Endodermal cell (in vitro differentiated cells): ENCODE measurements around the gene CBLL1. TPM values are rescaled to one million over a fixed set of nuclear protein-coding genes. Genes with fewer than 3 reads are reported as not detected.

Source experiments
- DNase-seq: peaks from one replicate; pipeline ENCODE4 v3.0.0-alpha.2; 2017
- H3K27ac ChIP-seq: 2 replicates; pipeline ENCODE4 v1.5.1; 2013; ENCODE audit warnings: mild to moderate bottlenecking, low read depth, low read length, moderate library complexity
- H3K27me3 ChIP-seq: 2 replicates; pipeline ENCODE4 v1.6.1; 2013; ENCODE audit warnings: mild to moderate bottlenecking, low read length, moderate library complexity; ENCODE audit not compliant: insufficient read depth, control insufficient read depth, poor library complexity, severe bottlenecking
- H3K36me3 ChIP-seq: 2 replicates; pipeline ENCODE4 v1.7.0; 2013; ENCODE audit warnings: mild to moderate bottlenecking, low read length, moderate library complexity; ENCODE audit not compliant: control insufficient read depth, insufficient read depth
- H3K4me1 ChIP-seq: one replicate; pipeline ENCODE4 v1.7.0; 2013; ENCODE audit warnings: low read length; ENCODE audit not compliant: control insufficient read depth, insufficient read depth
- H3K4me3 ChIP-seq: 2 replicates; pipeline ENCODE4 v1.5.1; 2013; ENCODE audit warnings: mild to moderate bottlenecking, low read length, moderate library complexity
- H3K9ac ChIP-seq: 2 replicates; pipeline ENCODE4 v1.6.1; 2013; ENCODE audit warnings: mild to moderate bottlenecking, low read length, moderate library complexity; ENCODE audit not compliant: poor library complexity, severe bottlenecking; ENCODE audit errors: extremely low read depth
- H3K9me3 ChIP-seq: 2 replicates; pipeline ENCODE4 v1.6.1; 2013; ENCODE audit warnings: mild to moderate bottlenecking, low read length, moderate library complexity; ENCODE audit not compliant: control insufficient read depth
- H3K27ac Mint-ChIP-seq: 2 replicates; pipeline ENCODE4 v1.8.0; 2020; ENCODE audit warnings: mixed read lengths
- H3K27me3 Mint-ChIP-seq: 2 replicates; pipeline ENCODE4 v1.8.0; 2021; ENCODE audit warnings: mild to moderate bottlenecking, mixed read lengths; ENCODE audit not compliant: insufficient read depth
- H3K36me3 Mint-ChIP-seq: 2 replicates; pipeline ENCODE4 v1.8.0; 2020; ENCODE audit warnings: low read depth, mixed read lengths
- H3K4me1 Mint-ChIP-seq: 2 replicates; pipeline ENCODE4 v1.8.0; 2020; ENCODE audit warnings: mixed read lengths
- H3K4me3 Mint-ChIP-seq: 2 replicates; pipeline ENCODE4 v1.8.0; 2020; ENCODE audit warnings: mild to moderate bottlenecking, moderate library complexity, mixed read lengths
- H3K9me3 Mint-ChIP-seq: 2 replicates; pipeline ENCODE4 v1.8.0; 2020; ENCODE audit warnings: mild to moderate bottlenecking, mixed read lengths
- WGBS, 2 experiments: methylation state at CpG; one replicate each; pipeline versions ENCODE4 v1.1.5 to v1.1.7; 2013; ENCODE audit warnings: missing lambda C conversion rate in 2 of 2, mixed read lengths in 1 of 2; ENCODE audit not compliant: insufficient coverage in 1 of 2, insufficient read length in 1 of 2; 5-methylcytosine and 5-hydroxymethylcytosine counted together
- total RNA-seq, 2 donors: library from RNA; stranded (reverse); fragmentation: NEBNext Ultra II Directional in 1 of 2; extraction: Animal tissue kit (Norgen Biotek cat#: 25700) in 1 of 2; gene quantifications; 2 replicates in 1 of 2; 3 replicates in 1 of 2; pipeline ENCODE4 v1.2.1, GENCODE V29; 2021
- TF ChIP-seq, protein P1 (sequence below): fragments of 200-600 bp; sonication (generic); conservative IDR thresholded peaks from 2 replicates; pipeline ENCODE4 v1.5.0; 2021; ENCODE audit warnings: antibody characterized with exemption, mild to moderate bottlenecking

Gene CBLL1
- total RNA-seq, 2 donors from 2014 or later, result 33.3 to 34.7 TPM

DNA sequence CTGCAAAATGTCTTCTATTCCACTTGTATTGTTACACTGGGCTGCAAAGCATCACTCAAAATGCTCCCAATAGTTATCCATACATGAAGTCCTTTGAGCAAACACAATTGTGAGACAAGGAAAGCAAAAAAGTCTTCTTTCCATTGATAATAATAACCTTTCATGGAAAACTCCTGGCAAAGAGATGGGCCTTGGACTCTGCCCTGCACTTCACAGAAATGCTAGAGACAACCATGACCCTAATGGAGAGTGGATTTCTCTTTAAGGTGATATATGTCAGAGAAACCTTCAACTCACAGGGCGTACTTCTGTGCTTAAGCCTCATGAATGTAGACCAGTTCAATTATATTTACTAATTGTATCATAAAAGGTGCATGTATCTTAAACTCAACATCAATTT is 39.7 kb downstream of the CBLL1 start:
- Mint-ChIP-seq H3K4me3 (no peak overlapping the region), H3K9me3 (no peaks in the 10 kb centered on the region), H3K27ac (no peak overlapping the region), H3K27me3 (no peaks in the 10 kb centered on the region), H3K36me3 (no peaks in the 10 kb centered on the region), H3K4me1 (peaks cover 12% of the 10 kb centered on the region)
- WGBS, 2 experiments, result no CpG with 5 or more reads among the region's 1 CpG
- H3K4me1 ChIP-seq, result no peaks in the 10 kb centered on the region
- no peaks in the 10 kb centered on the region for H3K27me3 ChIP-seq
- H3K9ac ChIP-seq, result no peak overlapping the region
- H3K4me3 ChIP-seq, result no peak overlapping the region
- no peak for DNase-seq
- H3K9me3 ChIP-seq, result no peaks in the 10 kb centered on the region
- no peaks in the 10 kb centered on the region for H3K36me3 ChIP-seq
- H3K27ac ChIP-seq, result no peak overlapping the region
- TF ChIP-seq, protein P1, sequence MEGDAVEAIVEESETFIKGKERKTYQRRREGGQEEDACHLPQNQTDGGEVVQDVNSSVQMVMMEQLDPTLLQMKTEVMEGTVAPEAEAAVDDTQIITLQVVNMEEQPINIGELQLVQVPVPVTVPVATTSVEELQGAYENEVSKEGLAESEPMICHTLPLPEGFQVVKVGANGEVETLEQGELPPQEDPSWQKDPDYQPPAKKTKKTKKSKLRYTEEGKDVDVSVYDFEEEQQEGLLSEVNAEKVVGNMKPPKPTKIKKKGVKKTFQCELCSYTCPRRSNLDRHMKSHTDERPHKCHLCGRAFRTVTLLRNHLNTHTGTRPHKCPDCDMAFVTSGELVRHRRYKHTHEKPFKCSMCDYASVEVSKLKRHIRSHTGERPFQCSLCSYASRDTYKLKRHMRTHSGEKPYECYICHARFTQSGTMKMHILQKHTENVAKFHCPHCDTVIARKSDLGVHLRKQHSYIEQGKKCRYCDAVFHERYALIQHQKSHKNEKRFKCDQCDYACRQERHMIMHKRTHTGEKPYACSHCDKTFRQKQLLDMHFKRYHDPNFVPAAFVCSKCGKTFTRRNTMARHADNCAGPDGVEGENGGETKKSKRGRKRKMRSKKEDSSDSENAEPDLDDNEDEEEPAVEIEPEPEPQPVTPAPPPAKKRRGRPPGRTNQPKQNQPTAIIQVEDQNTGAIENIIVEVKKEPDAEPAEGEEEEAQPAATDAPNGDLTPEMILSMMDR, result no peak

DNA sequence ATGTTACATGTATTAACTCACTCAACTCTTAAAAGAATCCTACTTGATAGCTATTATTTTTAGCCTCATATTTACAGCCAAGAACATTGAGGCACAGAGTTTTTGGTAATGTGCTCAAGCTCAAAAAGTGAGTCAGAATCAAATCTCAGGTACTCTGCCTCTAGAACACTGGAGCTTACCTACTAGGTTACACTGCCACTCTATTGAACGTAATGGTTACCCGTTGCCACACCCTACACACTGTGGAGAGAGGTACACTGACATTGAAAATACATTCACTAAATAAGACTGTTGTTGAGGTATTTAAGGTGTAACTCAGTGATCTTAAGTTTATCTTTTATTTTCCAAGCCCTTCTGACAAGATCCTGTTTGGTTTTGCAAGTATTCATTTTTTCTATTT is 41.2 kb downstream of the CBLL1 start:
- TF ChIP-seq, protein P1, result no peak
- no peak for DNase-seq
- Mint-ChIP-seq H3K9me3 (no peaks in the 10 kb centered on the region), H3K27me3 (no peaks in the 10 kb centered on the region), H3K4me1 (peaks cover 7% of the 10 kb centered on the region), H3K36me3 (no peaks in the 10 kb centered on the region), H3K27ac (no peak overlapping the region), H3K4me3 (no peak overlapping the region)
- H3K4me3 ChIP-seq, result no peak overlapping the region
- H3K27ac ChIP-seq, result no peak overlapping the region
- no peak overlapping the region for H3K9ac ChIP-seq
- H3K36me3 ChIP-seq, result no peaks in the 10 kb centered on the region
- H3K4me1 ChIP-seq, result no peaks in the 10 kb centered on the region
- no peaks in the 10 kb centered on the region for H3K27me3 ChIP-seq
- 100% methylated on average over 2 of the region's 2 CpGs; no CpG with 5 or more reads in 1 of the 2 experiments for WGBS, 2 experiments
- no peaks in the 10 kb centered on the region for H3K9me3 ChIP-seq

DNA sequence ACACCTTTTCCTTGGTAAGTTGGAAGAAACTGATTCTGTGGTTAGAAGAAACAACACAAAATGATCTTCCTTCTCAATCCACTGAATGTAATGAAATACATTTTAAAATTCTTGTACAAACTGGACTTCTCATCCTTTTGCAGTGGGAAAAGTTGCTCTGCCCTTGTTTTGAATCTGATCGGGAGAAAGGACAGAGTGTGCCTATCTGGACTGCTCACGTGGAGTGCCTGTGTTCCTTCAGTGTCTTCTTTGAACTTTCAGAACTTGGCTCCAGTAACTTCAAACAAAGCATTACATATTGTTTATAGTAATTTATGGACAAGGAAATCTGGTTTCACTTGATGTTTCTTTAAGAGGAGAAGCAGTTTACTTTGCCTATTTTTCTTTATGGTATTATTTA is 42.0 kb downstream of the CBLL1 start:
- TF ChIP-seq, protein P1, result no peak
- Histone ChIP-seq H3K9ac (no peak overlapping the region), H3K36me3 (no peaks in the 10 kb centered on the region), H3K27ac (no peak overlapping the region), H3K4me1 (no peaks in the 10 kb centered on the region), H3K27me3 (no peaks in the 10 kb centered on the region), H3K9me3 (no peaks in the 10 kb centered on the region), H3K4me3 (no peak overlapping the region)
- Mint-ChIP-seq H3K27ac (no peak overlapping the region), H3K9me3 (no peaks in the 10 kb centered on the region), H3K27me3 (no peaks in the 10 kb centered on the region), H3K4me3 (no peak overlapping the region), H3K36me3 (no peaks in the 10 kb centered on the region), H3K4me1 (peaks cover 7% of the 10 kb centered on the region)
- DNase-seq, result no peak
- WGBS, 2 experiments, result 86 to 95% methylated on average over 1 to 2 of the region's 2 CpGs
